ENCODE data around the gene UCK1. TPM values are rescaled to one million over a fixed set of nuclear protein-coding genes. Genes with fewer than 3 reads are reported as not detected.

UCK1 gene
- total RNA-seq, 4 donors from 2014 or later: 22.0 to 35.1 (median 25.4) TPM

DNA sequence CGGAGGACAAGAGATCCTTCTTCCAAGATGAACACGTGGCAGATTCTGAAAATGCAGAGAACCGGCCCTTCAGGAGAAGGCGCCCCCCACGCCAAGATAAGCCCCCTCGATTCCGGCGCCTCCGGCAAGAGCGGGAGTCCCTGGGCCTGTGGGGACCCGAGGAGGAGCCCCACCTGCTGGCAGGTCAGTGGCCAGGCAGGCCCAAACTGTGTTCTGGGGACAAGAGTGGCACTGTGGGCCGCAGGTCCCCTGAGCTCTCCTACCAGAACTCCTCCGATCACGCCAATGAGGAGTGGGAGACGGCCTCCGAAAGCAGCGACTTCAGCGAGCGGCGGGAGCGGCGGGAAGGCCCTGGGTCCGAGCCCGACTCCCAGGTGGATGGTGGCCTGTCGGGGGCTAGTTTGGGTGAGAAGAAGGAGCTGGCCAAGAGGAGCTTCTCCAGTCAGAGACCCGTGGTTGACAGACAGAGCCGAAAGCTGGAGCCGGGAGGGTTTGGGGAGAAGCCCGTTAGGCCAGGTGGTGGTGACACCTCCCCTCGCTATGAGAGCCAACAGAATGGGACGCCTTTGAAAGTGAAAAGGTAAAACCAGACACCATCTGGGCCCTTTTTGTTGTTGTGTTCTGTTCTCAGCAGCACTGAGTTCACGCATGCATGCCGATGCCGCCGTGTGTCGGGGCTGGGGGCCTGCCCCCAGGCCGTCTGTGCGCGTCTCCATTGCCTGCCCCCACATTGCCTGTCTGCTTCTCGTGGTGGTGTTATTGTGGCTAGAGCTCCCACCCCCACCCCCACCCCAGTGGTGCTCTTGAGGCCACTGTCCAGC is 54.9 kb downstream of the UCK1 start:
- intact Hi-C loops (cut with DNase I; ENCODE audit: low total_unique reads): no loop called here
- no peak for TF ChIP-seq POLR2A (IDR thresholded peaks at IDR 0.05)
- TF ChIP-seq, protein P1, sequence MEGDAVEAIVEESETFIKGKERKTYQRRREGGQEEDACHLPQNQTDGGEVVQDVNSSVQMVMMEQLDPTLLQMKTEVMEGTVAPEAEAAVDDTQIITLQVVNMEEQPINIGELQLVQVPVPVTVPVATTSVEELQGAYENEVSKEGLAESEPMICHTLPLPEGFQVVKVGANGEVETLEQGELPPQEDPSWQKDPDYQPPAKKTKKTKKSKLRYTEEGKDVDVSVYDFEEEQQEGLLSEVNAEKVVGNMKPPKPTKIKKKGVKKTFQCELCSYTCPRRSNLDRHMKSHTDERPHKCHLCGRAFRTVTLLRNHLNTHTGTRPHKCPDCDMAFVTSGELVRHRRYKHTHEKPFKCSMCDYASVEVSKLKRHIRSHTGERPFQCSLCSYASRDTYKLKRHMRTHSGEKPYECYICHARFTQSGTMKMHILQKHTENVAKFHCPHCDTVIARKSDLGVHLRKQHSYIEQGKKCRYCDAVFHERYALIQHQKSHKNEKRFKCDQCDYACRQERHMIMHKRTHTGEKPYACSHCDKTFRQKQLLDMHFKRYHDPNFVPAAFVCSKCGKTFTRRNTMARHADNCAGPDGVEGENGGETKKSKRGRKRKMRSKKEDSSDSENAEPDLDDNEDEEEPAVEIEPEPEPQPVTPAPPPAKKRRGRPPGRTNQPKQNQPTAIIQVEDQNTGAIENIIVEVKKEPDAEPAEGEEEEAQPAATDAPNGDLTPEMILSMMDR (IDR thresholded peaks at IDR 0.05): no peak
- WGBS, 2 donors: 88 to 90% methylated on average over 40 of the region's 40 CpGs
- no peak for DNase-seq (ENCODE audit: low spot score in 2 of 2)
- H3K4me3 ChIP-seq (ENCODE audit: low read depth, poor library complexity, severe bottlenecking): no peak overlapping the region

DNA sequence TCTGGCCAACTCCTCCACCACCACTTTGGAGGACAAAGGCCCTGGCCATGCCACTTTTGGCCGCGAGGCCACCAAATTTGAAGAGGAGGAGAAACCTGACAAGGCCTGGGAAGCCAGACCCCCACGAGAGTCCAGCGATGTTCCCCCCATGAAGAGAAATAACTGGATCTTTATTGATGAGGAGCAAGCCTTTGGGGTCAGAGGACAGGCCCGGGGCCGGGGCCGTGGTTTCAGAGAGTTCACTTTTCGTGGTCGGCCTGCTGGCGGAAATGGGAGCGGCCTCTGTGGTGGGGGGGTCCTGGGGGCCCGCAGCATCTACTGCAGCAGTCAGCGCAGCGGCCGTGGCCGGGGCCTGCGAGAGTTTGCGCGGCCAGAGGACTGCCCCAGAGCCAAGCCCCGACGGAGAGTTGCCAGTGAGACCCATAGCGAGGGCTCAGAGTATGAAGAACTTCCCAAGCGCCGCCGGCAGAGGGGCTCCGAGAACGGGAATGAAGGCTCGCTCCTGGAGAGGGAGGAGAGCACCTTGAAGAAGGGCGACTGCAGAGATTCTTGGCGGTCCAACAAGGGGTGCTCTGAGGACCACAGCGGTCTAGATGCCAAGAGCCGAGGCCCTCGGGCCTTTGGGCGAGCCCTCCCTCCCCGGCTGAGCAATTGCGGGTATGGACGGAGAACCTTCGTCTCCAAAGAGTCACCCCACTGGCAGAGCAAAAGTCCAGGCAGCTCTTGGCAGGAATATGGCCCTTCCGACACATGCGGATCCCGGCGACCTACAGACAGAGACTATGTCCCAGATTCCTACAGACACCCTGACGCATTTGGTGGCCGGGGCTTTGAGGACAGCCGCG is 55.7 kb downstream of the UCK1 start:
- no peak for DNase-seq (ENCODE audit: low spot score in 2 of 2)
- 94% methylated on average over 46 of the region's 46 CpGs for WGBS, 2 donors
- TF ChIP-seq, protein P1 (IDR thresholded peaks at IDR 0.05): no peak
- TF ChIP-seq POLR2A (IDR thresholded peaks at IDR 0.05): no peak
- no peak overlapping the region for H3K4me3 ChIP-seq (ENCODE audit: low read depth, poor library complexity, severe bottlenecking)
- intact Hi-C loops (cut with DNase I; ENCODE audit: low total_unique reads): no loop called here

DNA sequence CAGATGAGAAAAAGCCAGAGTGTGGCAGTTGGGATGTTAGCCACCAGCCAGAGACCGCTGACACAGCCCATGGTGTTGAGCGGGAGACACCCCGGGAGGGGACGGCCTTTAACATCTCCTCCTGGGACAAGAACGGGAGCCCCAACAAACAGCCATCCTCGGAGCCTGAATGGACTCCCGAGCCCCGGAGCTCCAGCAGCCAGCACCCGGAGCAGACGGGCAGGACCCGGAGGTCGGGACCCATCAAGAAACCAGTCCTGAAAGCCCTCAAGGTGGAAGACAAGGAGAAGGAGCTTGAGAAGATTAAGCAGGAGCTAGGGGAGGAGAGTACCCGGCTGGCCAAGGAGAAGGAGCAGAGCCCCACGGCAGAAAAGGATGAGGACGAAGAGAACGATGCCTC is 56.4 kb downstream of the UCK1 start:
- no peak for DNase-seq (ENCODE audit: low spot score in 2 of 2)
- 88 to 90% methylated on average over 16 of the region's 16 CpGs for WGBS, 2 donors
- H3K4me3 ChIP-seq (ENCODE audit: low read depth, poor library complexity, severe bottlenecking): no peak overlapping the region
- TF ChIP-seq, protein P1 (IDR thresholded peaks at IDR 0.05): no peak
- no peak for TF ChIP-seq POLR2A (IDR thresholded peaks at IDR 0.05)
- intact Hi-C loops (cut with DNase I; ENCODE audit: low total_unique reads): no loop called here

DNA sequence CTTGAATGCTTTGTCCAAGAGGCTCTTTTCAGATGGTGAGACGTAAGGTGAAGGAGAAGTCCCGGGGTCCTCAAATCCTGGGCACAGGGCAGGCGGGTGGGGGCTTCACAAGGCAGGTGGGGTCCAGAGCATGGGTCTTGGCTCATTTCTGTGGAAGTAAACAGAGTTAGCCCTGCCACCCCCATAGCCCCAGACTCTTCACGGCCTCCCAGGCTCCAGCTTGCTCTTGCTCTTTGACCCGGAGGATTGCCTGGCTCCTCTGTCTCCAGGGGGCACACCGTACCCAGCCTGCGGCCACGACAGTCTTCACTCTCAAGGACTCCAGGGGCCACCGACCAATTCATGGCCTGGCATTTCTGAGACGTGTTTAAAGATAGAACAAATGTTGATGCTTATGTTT is 57.2 kb downstream of the UCK1 start:
- WGBS, 2 donors: 81 to 83% methylated on average over 10 of the region's 10 CpGs
- DNase-seq (ENCODE audit: low spot score in 2 of 2): peak in 1 of 2 donors; percentile 68
- TF ChIP-seq POLR2A (IDR thresholded peaks at IDR 0.05): no peak
- TF ChIP-seq, protein P1 (IDR thresholded peaks at IDR 0.05): no peak
- intact Hi-C loops (cut with DNase I; ENCODE audit: low total_unique reads): no loop called here
- H3K4me3 ChIP-seq (ENCODE audit: low read depth, poor library complexity, severe bottlenecking): no peak overlapping the region

Other genes starting within 250 kb of the UCK1 start
- gene PLPP7, start 241.5 kb downstream of the UCK1 start, total RNA-seq: 1 to 10 TPM in 2 of 4 donors, under 1 TPM in 1, not detected in 1; 0.27 to 2.6 (median 1.1) TPM
- 100 to 1,000 TPM; 102 to 168 (median 144) TPM for gene PRRC2B, start 137.2 kb downstream of the UCK1 start, total RNA-seq
- gene POMT1, start 28.3 kb downstream of the UCK1 start, total RNA-seq: 10 to 100 TPM; 23.9 to 29.0 (median 26.6) TPM
- gene PRRT1B, start 14.3 kb upstream of the UCK1 start, total RNA-seq: not detected
- 10 to 100 TPM; 18.0 to 70.8 (median 43.5) TPM for gene RAPGEF1, start 208.8 kb upstream of the UCK1 start, total RNA-seq

All from lower leg skin (tissue), 4 donors.